ENCODE measurements around the gene ZNF614.

GRCh38 chr19:52028027-52028779, at the start of gene ZNF614:
- TF ChIP-seq POLR2AphosphoS5 (IDR thresholded peaks at IDR 0.05; ENCODE audit: low read depth, low read length) (peak; percentile 76; the same call in 1 of the 2 replicates), CTCF (IDR thresholded peaks at IDR 0.05) (no peak)
